ENCODE results near the gene NR5A2. TPM values are rescaled to one million over a fixed set of nuclear protein-coding genes. Genes with fewer than 3 reads are reported as not detected.
"Not testable (repeated sequence)": the region's sequence is repeated elsewhere in the genome, so short reads cannot be mapped to it uniquely, and the experiment has no call there.

The NR5A2 gene
- total RNA-seq, 2 experiments from 2014 or later: not detected

DNA sequence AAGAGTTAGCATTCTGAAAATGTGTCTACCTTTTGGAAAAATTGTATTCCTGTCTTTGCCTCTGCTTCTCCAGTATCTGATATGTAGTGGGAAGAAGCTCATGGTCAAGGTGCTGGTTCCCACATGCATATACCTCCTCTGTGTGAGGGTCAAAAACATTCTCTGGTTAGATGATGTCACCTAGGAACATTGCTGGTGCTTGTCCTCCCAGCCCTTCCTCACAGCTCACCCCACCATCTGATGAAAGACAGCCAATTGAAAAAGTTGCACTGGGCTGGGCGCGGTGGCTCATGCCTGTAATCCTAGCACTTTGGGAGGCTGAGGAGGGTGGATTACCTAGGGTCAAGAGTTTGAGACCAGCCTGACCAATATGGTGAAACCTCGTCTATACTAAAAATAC is 154.4 kb downstream of the NR5A2 start:
- ChIA-PET CTCF (no interaction called here), POLR2A (no interaction called here)

DNA sequence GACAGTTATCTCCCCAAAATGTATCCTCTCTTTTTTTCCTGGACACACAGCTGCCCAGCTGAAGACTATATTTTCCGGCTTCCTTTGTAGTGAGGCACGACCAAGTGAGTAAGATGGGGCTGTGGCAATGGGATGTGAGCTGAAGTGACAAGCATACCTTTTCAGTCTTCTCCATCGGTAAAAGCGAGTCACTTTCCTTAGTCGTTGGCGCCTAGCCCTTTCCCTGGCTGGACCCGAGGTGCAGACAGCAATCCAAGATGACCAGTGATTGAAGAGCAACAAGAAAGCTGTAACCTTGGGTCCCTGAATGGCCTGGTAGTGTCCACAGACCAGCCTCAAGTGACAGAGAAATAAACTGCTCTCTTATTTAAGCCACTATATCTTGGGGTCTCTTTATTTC is 155.2 kb downstream of the NR5A2 start:
- CTCF ChIA-PET: no interaction called here
- POLR2A ChIA-PET: no interaction called here

- ChIA-PET POLR2A (no interaction called here), CTCF (no interaction called here)
Observed at GRCh38 chr1:200183637-200184036, 156.1 kb downstream of the NR5A2 start.

DNA sequence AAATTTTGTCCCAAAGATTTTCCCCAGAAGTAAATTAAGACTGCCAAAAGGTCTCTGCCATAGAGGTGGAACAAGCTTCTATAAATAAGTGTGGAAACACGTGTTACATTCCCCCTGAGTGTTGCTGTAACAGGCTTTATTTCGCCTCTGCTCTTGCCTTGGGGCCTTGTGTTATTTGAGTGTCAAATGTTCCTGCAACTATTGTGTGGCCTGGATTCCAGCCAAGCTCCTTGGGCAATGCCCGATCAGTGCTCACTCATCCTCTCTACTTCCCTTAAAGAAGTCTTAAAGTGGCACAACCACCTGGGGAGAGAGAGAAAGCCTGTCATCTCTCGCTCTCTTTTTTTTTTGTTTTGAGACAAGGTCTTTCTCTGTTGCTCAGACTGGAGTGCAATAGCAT is 156.7 kb downstream of the NR5A2 start:
- ChIA-PET POLR2A (no interaction called here), CTCF (no interaction called here)

- POLR2A ChIA-PET, CTCF ChIA-PET: not testable (repeated sequence)
Observed at GRCh38 chr1:200185191-200185590, 157.7 kb downstream of the NR5A2 start.

GRCh38 chr1:200187332-200187731 is 159.8 kb downstream of the NR5A2 start:
- POLR2A ChIA-PET, CTCF ChIA-PET: not testable (repeated sequence)

DNA sequence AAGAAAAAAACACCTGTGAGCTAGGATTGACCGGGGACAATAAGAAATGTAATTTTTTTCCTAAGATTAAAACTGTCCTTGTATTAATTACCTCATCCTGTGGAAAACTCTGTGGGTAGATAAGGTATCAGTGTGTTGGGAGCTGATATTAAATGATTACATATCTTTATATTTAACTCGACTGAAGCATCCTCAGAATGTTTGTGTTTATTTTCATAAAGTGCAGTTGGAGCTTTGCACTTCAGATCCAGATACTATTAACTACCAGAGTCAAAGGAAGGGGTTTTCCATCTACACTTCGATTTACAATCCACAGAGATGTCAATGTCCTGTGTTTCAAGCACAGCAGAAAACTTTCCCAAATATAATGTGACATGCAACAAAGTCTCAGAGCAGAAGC is 164.5 kb downstream of the NR5A2 start:
- ChIA-PET CTCF (no interaction called here), POLR2A (no interaction called here)

DNA sequence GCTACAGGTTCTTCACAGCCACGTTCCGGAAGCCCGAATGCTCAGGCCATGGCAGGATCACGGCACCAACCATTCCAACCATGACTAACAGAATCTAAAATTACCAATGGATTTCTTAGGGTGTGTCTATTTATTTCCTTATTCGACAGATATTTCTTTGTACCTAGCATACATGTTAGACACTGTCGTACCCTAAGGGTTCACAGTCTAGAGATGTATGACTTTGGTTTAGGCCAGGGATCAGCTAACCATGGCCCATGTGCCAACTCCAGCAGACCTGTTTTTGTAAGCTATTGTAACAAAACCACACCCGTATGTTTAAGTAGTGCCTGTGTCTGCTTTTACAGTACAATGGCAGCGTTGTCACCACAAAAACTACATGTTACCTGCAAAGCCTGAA is 167.0 kb downstream of the NR5A2 start:
- CTCF ChIA-PET: no interaction called here
- POLR2A ChIA-PET: no interaction called here

- ChIA-PET CTCF (no interaction called here), POLR2A (no interaction called here)
Observed at GRCh38 chr1:200198236-200198635, 170.7 kb downstream of the NR5A2 start.

- POLR2A ChIA-PET: no interaction called here
- CTCF ChIA-PET: no interaction called here
Observed at GRCh38 chr1:200205216-200205995, 177.9 kb downstream of the NR5A2 start.

GRCh38 chr1:200206340-200206739 is 178.8 kb downstream of the NR5A2 start:
- CTCF ChIA-PET: no interaction called here
- POLR2A ChIA-PET: no interaction called here

DNA sequence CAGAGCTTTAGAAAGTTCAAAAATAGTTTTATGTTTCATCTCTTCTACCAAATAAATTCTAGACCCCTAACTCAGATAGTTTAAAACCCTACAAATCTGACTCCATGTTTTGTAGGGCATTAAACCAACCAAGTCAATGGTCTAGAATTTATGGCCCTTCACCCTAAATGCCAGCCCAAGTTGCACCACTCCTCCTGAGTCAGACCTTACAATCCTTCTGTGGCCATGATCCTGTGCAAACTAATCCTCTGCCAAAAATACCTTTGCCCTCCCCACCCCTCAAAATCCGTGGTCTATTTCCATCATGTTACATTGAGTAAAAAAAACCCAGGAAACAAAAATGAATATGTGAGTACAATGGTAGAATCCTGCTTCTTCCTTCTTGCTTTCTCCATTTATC is 179.3 kb downstream of the NR5A2 start:
- ChIA-PET POLR2A (no interaction called here), CTCF (no interaction called here)

- ChIA-PET CTCF (interaction anchor here (0.6 kb wide), 1 partner anchor 106 kb away, joined by 3 read pairs; no protein-coding TSS in a partner anchor), POLR2A (no interaction called here)
Observed at GRCh38 chr1:200207711-200208126, 180.2 kb downstream of the NR5A2 start.

DNA sequence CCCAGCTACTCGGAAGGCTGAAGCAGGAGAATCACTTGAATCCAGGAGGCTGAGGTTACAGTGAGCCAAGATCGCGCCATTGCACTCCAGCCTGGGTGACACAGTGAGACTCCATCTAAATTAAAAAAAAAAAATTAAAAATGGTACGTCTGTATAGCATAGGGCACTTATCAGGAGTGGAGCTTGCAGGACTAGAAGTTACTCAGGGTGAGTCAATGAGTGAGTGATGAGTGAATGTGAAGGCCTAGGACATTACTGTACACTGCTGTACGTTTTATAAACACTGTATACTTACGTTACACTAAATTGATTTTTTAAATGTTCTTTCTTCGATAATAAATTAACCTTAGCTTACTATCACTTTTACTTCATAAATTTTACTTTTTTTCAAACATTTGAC is 183.6 kb downstream of the NR5A2 start:
- ChIA-PET CTCF (interaction anchor here (0.6 to 1.5 kb wide), 2 partner anchors 57 to 267 kb away, joined by 3 to 4 read pairs; no protein-coding TSS in a partner anchor), POLR2A (no interaction called here)

DNA sequence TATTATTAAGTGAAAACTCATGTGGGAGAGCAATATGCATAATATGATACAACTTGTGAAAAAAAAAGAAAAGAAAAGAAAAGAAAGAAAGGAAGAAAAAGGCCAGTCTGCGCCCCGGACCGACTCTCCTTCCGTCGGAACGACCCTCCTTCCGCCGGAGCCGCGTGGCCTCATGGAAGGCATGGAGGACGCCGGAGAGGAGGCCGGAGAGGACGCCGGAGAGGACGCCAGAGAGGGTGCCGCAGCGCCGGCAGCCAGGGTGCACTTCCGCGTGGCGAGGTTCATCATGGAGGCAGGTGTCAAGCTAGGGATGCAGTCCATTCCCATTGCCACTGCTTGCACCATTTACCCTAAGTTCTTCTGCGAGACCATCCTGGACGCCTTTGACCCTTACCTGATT is 185.9 kb downstream of the NR5A2 start:
- CTCF ChIA-PET: no interaction called here
- POLR2A ChIA-PET: no interaction called here

DNA sequence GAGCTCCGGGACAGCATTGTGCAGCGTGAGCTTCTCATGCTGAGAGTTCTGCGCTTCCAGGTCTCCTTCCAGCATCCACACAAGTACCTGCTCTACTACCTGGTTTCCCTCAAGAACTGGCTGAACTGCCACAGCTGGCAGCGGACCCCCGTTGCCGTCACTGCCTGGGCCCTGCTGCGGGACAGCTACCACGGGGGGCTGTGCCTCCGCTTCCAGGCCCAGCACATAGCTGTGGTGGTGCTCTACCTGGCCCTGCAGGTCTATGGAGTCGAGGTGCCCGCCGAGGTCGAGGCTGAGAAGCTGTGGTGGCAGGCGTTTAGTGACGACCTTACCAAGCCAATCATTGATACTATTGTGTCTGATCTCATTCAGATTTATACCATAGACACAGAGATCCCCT is 186.4 kb downstream of the NR5A2 start:
- CTCF ChIA-PET: no interaction called here
- POLR2A ChIA-PET: no interaction called here

GRCh38 chr1:200215350-200215749 is 187.8 kb downstream of the NR5A2 start:
- ChIA-PET CTCF (interaction anchor here (0.8 kb wide), 1 partner anchor 39 kb away, joined by 3 read pairs; no protein-coding TSS in a partner anchor), POLR2A (no interaction called here)

DNA sequence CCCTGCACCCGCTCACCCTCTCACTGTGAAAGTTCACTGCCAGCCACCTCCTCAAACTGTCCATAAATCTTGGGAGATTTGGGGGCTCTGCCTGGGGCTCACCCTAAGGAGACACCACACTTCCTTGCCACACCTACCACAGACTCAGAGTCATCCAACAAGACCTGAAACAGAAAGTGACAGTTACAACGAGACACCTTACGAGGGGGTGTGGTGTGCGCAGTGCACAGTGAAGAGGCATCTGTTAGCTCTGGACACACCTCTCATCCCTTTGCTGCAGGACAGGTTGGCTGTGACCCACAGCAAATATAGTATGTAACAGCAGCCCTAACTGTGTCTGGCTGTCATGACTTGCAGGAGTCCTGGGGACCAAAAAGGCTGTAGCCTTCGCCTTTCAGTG is 190.2 kb downstream of the NR5A2 start:
- ChIA-PET POLR2A (no interaction called here), CTCF (no interaction called here)

DNA sequence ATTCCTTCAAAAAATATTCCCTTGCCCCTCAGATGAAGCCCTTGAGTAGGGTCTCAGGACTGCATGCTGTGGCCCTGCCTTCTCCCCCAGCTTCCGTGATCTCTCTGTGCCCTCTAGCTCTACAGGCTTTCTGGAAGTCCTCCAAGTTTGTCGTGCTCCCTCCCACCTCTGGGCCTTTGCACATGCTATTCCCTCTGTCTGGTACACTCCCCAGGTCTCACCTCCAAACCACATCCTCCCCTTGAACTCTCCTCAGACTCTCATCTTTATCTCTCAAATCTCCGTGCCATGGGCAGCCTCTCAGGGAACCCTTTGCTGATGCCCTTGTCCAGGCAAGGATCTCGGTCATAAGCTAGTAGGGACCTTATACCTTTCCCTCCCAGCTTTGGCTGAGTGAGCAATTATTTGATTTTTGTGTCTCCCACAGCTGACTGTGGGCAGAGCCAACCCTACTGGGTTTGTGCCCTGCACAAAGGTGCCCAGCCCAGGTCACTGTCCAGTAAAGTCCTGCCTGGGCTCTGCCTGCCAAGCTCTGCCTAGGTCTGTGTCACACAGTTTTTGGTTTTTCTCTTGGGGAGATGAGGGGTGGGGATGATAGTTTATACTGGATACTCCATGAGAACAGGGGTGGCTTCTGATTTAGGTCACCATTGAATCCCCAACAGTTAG is 194.2 kb downstream of the NR5A2 start:
- CTCF ChIA-PET: no interaction called here

GRCh38 chr1:200223207-200223606 is 195.7 kb downstream of the NR5A2 start:
- ChIA-PET POLR2A (no interaction called here), CTCF (no interaction called here)

More for the DNA sequence above, 194.2 kb downstream of the NR5A2 start:
- POLR2A ChIA-PET: no interaction called here

DNA sequence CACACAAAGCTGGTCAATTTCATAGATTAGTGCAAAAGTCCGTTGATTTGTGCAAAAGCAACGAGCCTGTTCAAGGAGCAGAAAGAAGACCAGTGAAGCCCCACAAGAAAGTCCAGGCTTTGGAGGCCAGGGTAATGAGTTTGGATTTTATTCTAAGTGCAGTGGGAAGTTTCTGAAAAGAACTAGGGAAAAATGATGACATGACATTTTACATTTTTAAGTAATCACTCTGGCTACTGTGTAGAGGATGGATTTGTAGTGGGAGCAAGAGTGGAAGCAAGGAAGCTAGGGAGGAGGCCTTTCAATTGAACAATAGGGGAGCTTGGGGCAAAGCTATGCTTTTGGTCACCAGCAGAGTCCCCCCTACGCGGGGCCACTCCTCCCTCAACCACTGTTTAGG is 196.1 kb downstream of the NR5A2 start:
- POLR2A ChIA-PET: no interaction called here
- CTCF ChIA-PET: no interaction called here

DNA sequence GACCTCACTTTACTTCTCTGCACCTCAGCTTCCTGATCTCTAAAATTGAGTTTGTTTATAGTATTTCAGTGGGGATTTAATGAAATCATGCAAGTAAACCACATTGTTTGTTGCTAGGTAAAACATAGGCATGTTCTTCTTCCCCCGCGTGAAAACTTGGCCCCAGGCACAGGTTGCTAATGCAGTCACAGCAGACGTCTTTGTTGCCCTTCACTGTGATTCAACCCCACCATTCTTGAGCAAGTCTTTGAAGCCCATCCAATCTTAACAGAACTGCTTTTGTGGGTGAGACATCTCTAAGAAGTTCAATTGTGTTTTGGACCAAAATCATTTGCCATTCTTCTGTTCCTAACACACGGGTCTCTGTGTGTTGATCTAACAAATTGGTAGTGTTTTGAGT is 196.8 kb downstream of the NR5A2 start:
- ChIA-PET POLR2A (no interaction called here), CTCF (no interaction called here)

Data from activated CD8-positive, alpha-beta memory T cell treated with anti-CD3 and anti-CD28 coated beads for 36 hours (primary cell).